GM19351 (cell line): ENCODE data around the gene RHNO1.

Source experiments
- ATAC-seq: cut with Tn5 transposase; IDR thresholded peaks from one replicate; pipeline ENCODE4 v1.9.1; 2021; ENCODE audit warnings: mild to moderate bottlenecking, moderate library complexity; ENCODE audit not compliant: unreplicated experiment

RHNO1 gene

GRCh38 chr12:2877047-2877952 lies at the start of gene RHNO1, which contains the start of gene FOXM1:
Gene RHNO1 (plus strand): TSS chr12:2877223. CDS start chr12:2885367, 8,144 bp downstream.
Gene FOXM1 (minus strand): TSS chr12:2877174. CDS start chr12:2874478, 2,696 bp downstream.
- peak; percentile 68 for ATAC-seq

GRCh38 chr12:2829275-2829674 lies 47.7 kb upstream of the RHNO1 start:
- no peak for ATAC-seq

DNA sequence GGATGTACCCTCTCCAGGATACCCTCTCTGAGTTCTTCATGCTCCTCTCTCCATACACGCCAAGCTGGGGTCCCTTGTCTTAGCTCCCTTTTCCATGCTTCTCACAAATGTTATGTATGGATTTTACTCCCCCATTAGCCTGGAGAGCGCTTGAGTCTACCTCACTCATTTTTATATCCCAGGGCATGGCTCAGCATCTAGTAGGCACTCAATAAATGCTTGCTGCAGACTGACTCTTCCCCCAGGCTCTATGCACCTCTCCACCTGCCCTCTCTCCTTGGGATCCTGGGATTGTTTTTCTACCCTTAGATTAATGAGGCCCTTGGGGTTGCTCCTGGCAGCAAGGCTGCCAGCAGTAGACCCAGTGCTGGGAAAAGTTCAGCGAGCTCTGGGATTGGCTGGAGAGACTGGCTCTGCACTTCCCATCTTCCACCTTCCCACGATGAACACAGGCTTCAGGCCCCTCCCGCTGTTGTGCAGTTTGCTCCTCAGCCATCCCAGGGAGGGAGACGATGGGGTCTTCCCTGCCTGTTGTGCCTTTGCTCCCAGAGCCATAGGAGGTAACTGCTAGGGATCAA lies 44.4 kb upstream of the RHNO1 start:
- no peak for ATAC-seq

DNA sequence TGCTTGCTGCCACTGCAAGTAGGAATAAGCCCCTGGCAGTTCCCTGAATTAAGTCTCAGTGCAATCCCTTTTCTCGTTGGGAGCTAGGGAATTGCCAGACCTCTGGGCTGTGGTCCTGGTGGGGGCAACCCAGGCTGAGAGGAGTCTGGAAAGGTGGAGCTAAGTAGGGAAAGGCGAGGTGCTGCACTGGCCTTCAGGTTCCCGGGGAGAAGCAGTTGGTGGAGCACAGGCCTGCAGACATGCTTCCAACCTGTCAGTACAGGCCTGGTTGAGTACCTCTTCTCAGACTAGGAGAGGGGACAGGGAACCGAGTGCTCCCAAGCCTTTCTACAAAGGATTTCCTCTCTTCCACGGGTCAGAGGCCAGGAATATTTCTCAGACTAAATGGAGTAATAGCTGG lies 43.7 kb upstream of the RHNO1 start:
- no peak for ATAC-seq

DNA sequence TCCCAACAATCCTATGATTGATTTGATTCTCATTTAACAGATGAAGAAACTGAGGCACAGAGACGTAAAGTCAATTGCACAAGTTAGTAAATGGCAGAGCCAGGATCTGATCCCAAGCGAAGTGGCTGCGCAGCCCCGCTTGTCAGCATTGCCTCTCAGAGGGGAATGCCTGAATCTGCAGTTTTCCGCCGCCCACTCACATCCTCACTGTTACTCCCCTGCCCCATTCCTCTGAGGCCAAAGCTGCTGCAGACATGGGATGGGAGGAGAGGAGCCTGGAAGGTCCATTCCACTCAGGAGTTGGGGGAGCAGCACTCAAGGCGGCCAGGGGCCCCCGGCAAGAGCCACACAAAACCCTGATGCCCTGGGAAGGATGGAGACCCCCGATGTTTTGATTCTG lies 43.2 kb upstream of the RHNO1 start:
- ATAC-seq = no peak

DNA sequence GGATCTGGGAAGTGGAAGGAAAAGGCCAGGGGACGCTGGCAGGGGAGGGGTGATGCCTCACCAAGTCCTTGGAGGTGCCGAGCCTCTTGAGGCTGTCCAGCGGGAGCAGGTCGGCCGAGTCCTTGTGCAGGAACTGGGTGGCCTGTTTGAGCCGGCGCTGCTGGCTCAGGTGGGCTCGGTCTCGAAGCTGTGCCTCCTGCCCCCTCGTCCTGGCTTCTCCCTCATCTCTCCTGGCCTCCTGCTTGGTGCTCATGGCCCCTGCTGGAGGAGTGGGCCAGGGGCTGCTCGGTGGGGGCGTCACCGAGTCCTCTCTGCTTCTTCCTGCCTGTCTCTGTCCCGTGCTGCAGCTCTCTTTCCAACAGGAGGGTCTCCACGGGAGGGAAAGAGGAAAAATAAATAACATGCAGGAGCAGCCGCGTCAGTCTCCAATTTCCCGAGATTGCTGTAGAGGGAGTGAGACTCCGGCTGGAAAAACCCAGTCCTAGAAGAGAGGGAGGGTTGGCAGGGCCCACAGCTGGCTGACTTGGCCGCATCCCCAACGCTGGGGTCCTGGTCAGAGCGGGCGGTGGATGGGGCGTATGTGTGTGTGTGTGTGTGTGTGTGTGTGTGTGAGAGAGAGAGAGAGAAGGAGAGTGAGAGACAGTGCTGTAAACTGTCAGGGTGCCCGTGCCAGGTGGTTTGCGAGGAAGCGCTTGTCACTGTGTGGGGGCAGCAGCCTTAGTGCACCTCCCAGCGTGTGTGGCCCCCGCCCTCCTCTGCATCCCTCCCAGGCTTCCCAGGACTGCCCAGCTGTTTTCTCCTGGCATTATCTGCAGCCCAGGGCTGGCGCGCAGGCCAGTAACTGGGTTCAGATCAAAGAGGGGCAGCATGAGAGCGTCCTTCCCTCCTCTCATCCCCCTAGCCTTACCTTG lies 42.2 kb upstream of the RHNO1 start, which contains the start of gene NRIP2:
NRIP2 (minus strand) TSS at position 455 of the 911 bp plus-strand sequence; CDS start at position 403, 52 bp downstream.
- no peak for ATAC-seq

DNA sequence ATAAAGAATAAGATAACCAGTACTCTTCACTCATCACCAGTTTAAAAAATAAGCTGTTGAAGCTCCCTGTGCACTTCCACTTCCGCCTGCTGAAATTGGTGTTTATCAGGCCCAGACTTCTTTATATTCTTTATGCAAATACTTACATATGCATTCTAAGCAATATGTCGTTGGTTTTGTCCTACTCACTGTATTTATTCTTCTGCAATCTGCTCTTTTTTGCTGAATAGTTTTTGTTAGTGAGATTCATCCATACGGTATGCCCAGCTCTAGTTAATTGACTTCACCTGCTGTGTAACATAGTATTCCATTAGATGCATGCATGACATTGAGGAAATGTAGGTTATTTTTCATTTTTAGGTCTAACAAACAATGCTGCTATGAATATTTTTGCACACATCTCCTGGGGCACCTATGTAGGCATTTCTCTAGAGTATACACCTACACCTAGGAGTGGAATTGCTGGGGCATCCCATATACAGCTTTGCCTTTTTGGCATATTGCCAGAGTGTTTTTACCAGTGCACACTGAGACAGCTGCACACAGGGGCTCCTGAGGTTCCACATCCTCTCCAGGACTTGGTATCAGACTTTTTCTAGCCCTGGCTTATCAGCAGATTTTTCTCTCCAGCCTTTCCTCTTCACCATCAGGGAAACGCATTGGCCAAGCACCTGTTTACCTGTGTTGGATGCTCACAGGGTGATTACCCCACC lies 41.2 kb upstream of the RHNO1 start:
- ATAC-seq = no peak

GRCh38 chr12:2836574-2836973 lies 40.4 kb upstream of the RHNO1 start:
- no peak for ATAC-seq

- no peak for ATAC-seq
Observed at GRCh38 chr12:2841056-2841650, 35.9 kb upstream of the RHNO1 start.

DNA sequence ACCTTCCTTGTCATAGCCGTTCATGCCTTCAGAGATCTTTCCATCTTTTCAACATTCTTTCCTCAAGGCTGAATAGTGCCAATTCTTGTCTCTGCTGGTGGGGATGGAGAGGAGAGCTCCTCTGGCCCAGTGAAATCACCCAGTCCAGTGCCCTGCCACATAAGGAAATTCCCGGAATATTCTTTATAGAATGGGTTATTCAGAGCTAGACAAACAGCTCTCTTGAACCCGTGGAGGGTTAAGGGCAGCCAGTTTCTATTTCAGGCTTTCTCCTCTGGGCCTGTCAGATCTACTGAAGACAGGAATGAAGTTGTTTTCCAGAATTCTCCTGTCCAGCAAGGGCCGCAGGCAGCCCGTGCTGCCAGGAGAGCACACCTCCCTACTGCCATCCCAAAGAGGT lies 34.1 kb upstream of the RHNO1 start:
- ATAC-seq = no peak

DNA sequence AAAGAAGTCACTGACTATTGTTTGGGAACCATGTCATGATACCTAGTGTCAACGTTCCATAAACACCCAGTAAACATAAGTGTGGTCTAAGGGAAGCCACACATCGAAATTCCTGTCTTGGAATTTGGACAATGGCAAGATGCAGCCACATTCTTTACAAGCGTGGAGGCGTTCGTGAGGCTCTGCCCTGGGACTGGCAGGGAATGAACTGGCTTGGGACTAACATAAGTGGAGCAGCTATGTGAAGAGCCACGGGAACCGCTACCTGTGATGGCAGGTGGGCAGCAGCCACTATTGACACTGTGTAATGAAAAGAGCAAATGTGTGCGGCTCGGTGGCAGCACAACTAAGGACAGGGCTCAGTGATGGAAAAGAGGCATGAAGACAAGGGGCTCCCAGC lies 32.2 kb upstream of the RHNO1 start:
- no peak for ATAC-seq

DNA sequence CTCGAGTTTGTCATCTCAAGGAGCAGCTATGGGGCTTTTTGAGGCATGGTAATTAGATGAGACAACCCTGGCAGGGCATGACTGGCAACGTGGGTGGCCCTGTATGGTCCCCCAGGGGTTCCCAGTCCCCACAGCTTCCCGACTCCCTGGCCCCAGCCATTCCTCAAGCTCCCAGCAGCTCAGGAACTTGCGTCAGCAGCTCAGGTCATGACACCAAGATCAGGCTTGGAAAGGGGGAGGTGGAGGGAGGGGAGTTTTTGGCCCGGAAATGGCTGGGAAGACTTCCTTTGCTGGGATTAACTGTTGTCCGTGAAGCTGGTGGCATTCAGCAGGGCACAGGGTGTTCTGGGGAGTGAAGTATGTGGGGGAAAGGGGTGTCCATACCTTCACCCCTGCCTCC lies 31.7 kb upstream of the RHNO1 start:
- no peak for ATAC-seq

GRCh38 chr12:2851931-2852330 lies 25.1 kb upstream of the RHNO1 start:
- ATAC-seq = no peak

- ATAC-seq = no peak
Observed at GRCh38 chr12:2853626-2854025, 23.4 kb upstream of the RHNO1 start.

DNA sequence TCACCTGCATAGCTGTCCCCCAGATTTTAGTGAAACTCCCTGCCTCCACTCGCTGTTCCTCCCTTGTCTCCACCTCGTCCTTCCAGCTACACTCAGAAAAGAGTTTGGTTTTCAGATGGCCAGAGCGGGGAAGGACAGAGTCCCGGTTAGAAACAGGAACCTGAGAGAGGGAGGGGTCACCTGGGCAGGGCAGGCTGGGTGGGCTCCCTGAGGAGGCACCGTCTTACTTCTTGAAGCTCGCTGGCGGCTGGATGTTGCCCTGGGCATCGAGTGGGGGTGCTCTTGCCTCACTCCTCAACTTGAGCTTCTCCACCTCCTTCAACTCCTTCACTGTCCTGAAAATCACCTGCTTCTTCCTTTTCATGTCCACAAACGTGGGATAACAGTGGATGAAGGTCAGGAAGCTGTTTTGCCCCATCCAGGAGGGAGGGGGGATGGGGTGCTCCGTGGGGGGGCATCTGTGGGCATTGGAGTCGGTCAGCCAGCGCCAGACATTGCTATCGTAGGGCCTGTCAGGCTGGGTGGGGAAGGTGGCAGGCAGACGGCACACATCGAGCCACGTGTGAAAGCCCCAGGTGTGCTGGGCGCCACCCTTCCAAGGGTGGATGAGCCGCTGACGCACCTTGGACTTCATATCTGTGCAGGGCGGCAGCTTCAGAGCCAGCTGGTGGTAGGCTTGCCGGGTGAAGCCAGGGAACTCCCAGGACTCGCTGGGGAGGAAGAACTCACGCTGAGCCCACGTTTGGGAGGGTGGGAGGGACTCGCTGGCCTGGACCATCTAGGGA lies 22.2 kb upstream of the RHNO1 start:
- no peak for ATAC-seq

DNA sequence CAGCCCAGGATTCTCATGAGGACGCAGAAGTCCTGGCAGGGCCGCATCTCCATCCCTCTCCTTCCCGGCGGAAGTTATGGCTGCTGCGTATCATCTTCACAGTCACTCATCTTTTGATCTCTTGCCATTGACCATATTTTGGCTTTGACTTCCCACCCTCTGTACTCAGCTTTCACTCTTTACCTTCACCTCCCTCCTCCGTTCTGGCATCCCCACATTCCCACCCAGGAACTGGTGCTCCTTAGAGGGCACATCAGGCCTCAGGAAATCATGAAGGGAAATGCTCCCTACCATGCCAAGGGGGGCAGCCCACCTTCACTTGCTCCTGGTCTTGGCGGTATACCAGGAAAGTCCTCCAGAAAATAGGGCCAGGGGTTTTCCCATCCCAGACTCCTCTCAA lies 21.5 kb upstream of the RHNO1 start:
- ATAC-seq = no peak

GRCh38 chr12:2856051-2856450 lies 21.0 kb upstream of the RHNO1 start:
- ATAC-seq = no peak

DNA sequence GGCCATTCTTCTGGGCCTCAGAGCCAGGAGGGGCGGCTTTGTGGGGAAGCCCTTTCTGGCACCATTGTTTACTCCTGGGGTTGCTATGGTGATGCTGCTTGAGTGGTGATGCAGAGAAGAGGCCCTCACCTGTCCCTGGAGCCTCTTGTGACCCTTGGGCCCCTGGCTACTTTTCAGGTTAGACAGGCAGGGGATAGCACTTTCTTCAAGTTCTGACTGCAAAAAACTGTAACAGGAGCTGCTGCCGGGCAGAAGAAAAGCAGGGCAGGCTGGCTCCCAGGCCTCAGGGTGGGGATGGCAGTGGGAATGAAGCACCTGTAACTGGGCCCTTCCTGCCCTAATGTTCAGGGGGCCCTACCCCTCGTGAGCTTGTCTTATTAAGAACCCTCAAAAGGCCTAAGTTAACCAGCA lies 20.0 kb upstream of the RHNO1 start, which contains the start of gene TEX52:
TEX52 (minus strand) TSS at position 19 of the 411 bp plus-strand sequence; CDS start at position 6, 13 bp downstream.
- no peak for ATAC-seq

DNA sequence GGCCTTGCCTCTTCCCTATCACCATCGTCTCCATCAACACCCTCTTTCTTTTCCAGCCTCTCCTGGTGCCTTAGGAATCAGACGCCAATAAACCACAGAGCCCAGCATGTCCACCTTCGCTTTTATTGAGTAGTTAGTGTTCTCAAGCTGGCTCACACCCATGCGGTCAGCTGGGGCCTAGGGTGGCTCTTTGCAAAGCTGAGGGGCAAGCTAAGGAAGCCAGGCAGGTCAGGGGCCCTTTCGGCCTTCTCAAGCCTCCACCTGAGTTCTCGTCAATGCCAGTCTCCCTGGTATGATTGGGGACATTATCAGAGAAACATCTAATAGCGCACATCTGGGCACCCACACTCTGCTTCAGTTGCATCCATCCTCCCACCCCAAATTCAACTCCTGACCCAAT lies 19.4 kb upstream of the RHNO1 start:
- ATAC-seq = no peak
